Measurements from ENCODE around the gene ZFYVE28.

GRCh38 chr4:2449051-2449450, 30.6 kb upstream of the ZFYVE28 start:
- TF ChIP-seq, protein P1, sequence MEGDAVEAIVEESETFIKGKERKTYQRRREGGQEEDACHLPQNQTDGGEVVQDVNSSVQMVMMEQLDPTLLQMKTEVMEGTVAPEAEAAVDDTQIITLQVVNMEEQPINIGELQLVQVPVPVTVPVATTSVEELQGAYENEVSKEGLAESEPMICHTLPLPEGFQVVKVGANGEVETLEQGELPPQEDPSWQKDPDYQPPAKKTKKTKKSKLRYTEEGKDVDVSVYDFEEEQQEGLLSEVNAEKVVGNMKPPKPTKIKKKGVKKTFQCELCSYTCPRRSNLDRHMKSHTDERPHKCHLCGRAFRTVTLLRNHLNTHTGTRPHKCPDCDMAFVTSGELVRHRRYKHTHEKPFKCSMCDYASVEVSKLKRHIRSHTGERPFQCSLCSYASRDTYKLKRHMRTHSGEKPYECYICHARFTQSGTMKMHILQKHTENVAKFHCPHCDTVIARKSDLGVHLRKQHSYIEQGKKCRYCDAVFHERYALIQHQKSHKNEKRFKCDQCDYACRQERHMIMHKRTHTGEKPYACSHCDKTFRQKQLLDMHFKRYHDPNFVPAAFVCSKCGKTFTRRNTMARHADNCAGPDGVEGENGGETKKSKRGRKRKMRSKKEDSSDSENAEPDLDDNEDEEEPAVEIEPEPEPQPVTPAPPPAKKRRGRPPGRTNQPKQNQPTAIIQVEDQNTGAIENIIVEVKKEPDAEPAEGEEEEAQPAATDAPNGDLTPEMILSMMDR (IDR thresholded peaks at IDR 0.05) = no peak
- no peak for TF ChIP-seq POLR2A (IDR thresholded peaks at IDR 0.05)
